ENCODE data around the gene PNPLA5. TPM values are rescaled to one million over a fixed set of nuclear protein-coding genes. Genes with fewer than 3 reads are reported as not detected.

PNPLA5 gene
- total and polyA plus RNA-seq, 4 experiments from 2014 or later = not detected

- H3K4me1 Mint-ChIP-seq = peaks cover 0 to 5% (median 0%) of the 10 kb centered on the region in 4 donors
- DNase-seq = no peak
- Histone ChIP-seq H3K27ac (ENCODE audit: low read depth, low read length) (no peak overlapping the region), H3K9me3 (ENCODE audit: control insufficient read depth in 1 of 2, low read length in 2 of 2) (no peaks in the 10 kb centered on the region), H3K27me3 (ENCODE audit: insufficient read depth, low read length) (peaks cover 8% of the 10 kb centered on the region), H3K4me1 (ENCODE audit: insufficient read depth, low read length) (no peaks in the 10 kb centered on the region), H3K4me3 (ENCODE audit: low read length in 2 of 2) (no peak overlapping the region), H3K36me3 (ENCODE audit: insufficient read depth, low read length) (no peaks in the 10 kb centered on the region)
- H3K27me3 Mint-ChIP-seq = peaks cover 44 to 46% of the 10 kb centered on the region in 2 donors
- ChIA-PET CTCF (ENCODE audit: partially characterized antibody) (no interaction called here), POLR2A (ENCODE audit: partially characterized antibody) (no interaction called here)
- intact Hi-C loops (cut with micrococcal nuclease) = no loop called here
- H3K4me3 Mint-ChIP-seq = no peak overlapping the region
- H3K27ac Mint-ChIP-seq = no peak overlapping the region
- peaks cover 0 to 5% of the 10 kb centered on the region in 2 donors for H3K36me3 Mint-ChIP-seq
- peaks cover 0 to 22% (median 11%) of the 10 kb centered on the region in 8 donors for H3K9me3 Mint-ChIP-seq
These were observed 31.7 kb downstream of the PNPLA5 start for GRCh38 chr22:43860126-43860525.

GRCh38 chr22:43859621-43860020 is 32.2 kb downstream of the PNPLA5 start:
- no peaks in the 10 kb centered on the region for H3K9me3 ChIP-seq (ENCODE audit: control insufficient read depth in 1 of 2, low read length in 2 of 2)
- Mint-ChIP-seq H3K4me3 (no peak overlapping the region), H3K27me3 (peaks cover 40 to 46% of the 10 kb centered on the region in 2 donors), H3K4me1 (peaks cover 0 to 5% (median 0%) of the 10 kb centered on the region in 4 donors), H3K9me3 (peaks cover 0 to 22% (median 11%) of the 10 kb centered on the region in 8 donors), H3K27ac (no peak overlapping the region), H3K36me3 (peaks cover 0 to 5% of the 10 kb centered on the region in 2 donors)
- no peaks in the 10 kb centered on the region for H3K4me1 ChIP-seq (ENCODE audit: insufficient read depth, low read length)
- no peak overlapping the region for H3K4me3 ChIP-seq (ENCODE audit: low read length in 2 of 2)
- POLR2A ChIA-PET (ENCODE audit: partially characterized antibody) = no interaction called here
- DNase-seq = no peak
- no peak overlapping the region for H3K27ac ChIP-seq (ENCODE audit: low read depth, low read length)
- no peaks in the 10 kb centered on the region for H3K36me3 ChIP-seq (ENCODE audit: insufficient read depth, low read length)
- intact Hi-C loops (cut with micrococcal nuclease) = no loop called here
- peaks cover 8% of the 10 kb centered on the region for H3K27me3 ChIP-seq (ENCODE audit: insufficient read depth, low read length)
- CTCF ChIA-PET (ENCODE audit: partially characterized antibody) = no interaction called here

- Mint-ChIP-seq H3K4me3 (no peak overlapping the region), H3K27ac (no peak overlapping the region), H3K4me1 (peaks cover 0 to 5% (median 0%) of the 10 kb centered on the region in 4 donors), H3K36me3 (peaks cover 0 to 5% of the 10 kb centered on the region in 2 donors), H3K9me3 (peaks cover 0 to 22% (median 11%) of the 10 kb centered on the region in 8 donors), H3K27me3 (peaks cover 39 to 46% of the 10 kb centered on the region in 2 donors)
- POLR2A ChIA-PET (ENCODE audit: partially characterized antibody) = no interaction called here
- CTCF ChIA-PET (ENCODE audit: partially characterized antibody) = no interaction called here
- no peak for DNase-seq
- no peaks in the 10 kb centered on the region for H3K36me3 ChIP-seq (ENCODE audit: insufficient read depth, low read length)
- H3K27ac ChIP-seq (ENCODE audit: low read depth, low read length) = no peak overlapping the region
- intact Hi-C loops (cut with micrococcal nuclease) = no loop called here
- H3K27me3 ChIP-seq (ENCODE audit: insufficient read depth, low read length) = peaks cover 8% of the 10 kb centered on the region
- H3K9me3 ChIP-seq (ENCODE audit: control insufficient read depth in 1 of 2, low read length in 2 of 2) = no peaks in the 10 kb centered on the region
- no peaks in the 10 kb centered on the region for H3K4me1 ChIP-seq (ENCODE audit: insufficient read depth, low read length)
- H3K4me3 ChIP-seq (ENCODE audit: low read length in 2 of 2) = no peak overlapping the region
These were observed 32.6 kb downstream of the PNPLA5 start for GRCh38 chr22:43859176-43859575.

- DNase-seq = no peak
- Mint-ChIP-seq H3K4me3 (no peak overlapping the region), H3K4me1 (peaks cover 0 to 5% (median 0%) of the 10 kb centered on the region in 4 donors), H3K9me3 (peaks cover 0 to 22% (median 11%) of the 10 kb centered on the region in 8 donors), H3K36me3 (peaks cover 0 to 5% of the 10 kb centered on the region in 2 donors), H3K27me3 (peaks cover 30 to 38% of the 10 kb centered on the region in 2 donors), H3K27ac (no peak overlapping the region)
- intact Hi-C loops (cut with micrococcal nuclease) = no loop called here
- Histone ChIP-seq H3K36me3 (ENCODE audit: insufficient read depth, low read length) (no peaks in the 10 kb centered on the region), H3K4me3 (ENCODE audit: low read length in 2 of 2) (no peak overlapping the region), H3K27ac (ENCODE audit: low read depth, low read length) (no peak overlapping the region), H3K4me1 (ENCODE audit: insufficient read depth, low read length) (no peaks in the 10 kb centered on the region), H3K9me3 (ENCODE audit: control insufficient read depth in 1 of 2, low read length in 2 of 2) (no peaks in the 10 kb centered on the region), H3K27me3 (ENCODE audit: insufficient read depth, low read length) (peaks cover 8% of the 10 kb centered on the region)
- POLR2A ChIA-PET (ENCODE audit: partially characterized antibody) = no interaction called here
- CTCF ChIA-PET (ENCODE audit: partially characterized antibody) = no interaction called here
These were observed 33.5 kb downstream of the PNPLA5 start for GRCh38 chr22:43858156-43858895.

GRCh38 chr22:43857367-43857766 is 34.4 kb downstream of the PNPLA5 start:
- ChIA-PET POLR2A (ENCODE audit: partially characterized antibody) (no interaction called here), CTCF (ENCODE audit: partially characterized antibody) (interaction anchor here (0.7 kb wide), 1 partner anchor 233 kb away, joined by 3 read pairs; no protein-coding TSS in a partner anchor)
- Mint-ChIP-seq H3K9me3 (peaks cover 0 to 22% (median 11%) of the 10 kb centered on the region in 8 donors), H3K4me1 (no peaks in the 10 kb centered on the region), H3K4me3 (no peak overlapping the region), H3K27me3 (peaks cover 28 to 37% of the 10 kb centered on the region in 2 donors), H3K27ac (no peak overlapping the region), H3K36me3 (peaks cover 0 to 5% of the 10 kb centered on the region in 2 donors)
- Histone ChIP-seq H3K4me1 (ENCODE audit: insufficient read depth, low read length) (no peaks in the 10 kb centered on the region), H3K4me3 (ENCODE audit: low read length in 2 of 2) (no peak overlapping the region), H3K27me3 (ENCODE audit: insufficient read depth, low read length) (peaks cover 8% of the 10 kb centered on the region), H3K36me3 (ENCODE audit: insufficient read depth, low read length) (no peaks in the 10 kb centered on the region), H3K27ac (ENCODE audit: low read depth, low read length) (no peak overlapping the region), H3K9me3 (ENCODE audit: control insufficient read depth in 1 of 2, low read length in 2 of 2) (no peaks in the 10 kb centered on the region)
- intact Hi-C loops (cut with micrococcal nuclease) = no loop called here
- DNase-seq = no peak

GRCh38 chr22:43855431-43855830 is 36.4 kb downstream of the PNPLA5 start:
- Mint-ChIP-seq H3K4me3 (no peak overlapping the region), H3K4me1 (no peaks in the 10 kb centered on the region), H3K9me3 (peaks cover 0 to 22% (median 11%) of the 10 kb centered on the region in 8 donors), H3K27ac (no peak overlapping the region), H3K36me3 (peaks cover 0 to 5% of the 10 kb centered on the region in 2 donors), H3K27me3 (peaks cover 28 to 34% of the 10 kb centered on the region in 2 donors)
- H3K27ac ChIP-seq (ENCODE audit: low read depth, low read length) = no peak overlapping the region
- no peak for DNase-seq
- no peaks in the 10 kb centered on the region for H3K27me3 ChIP-seq (ENCODE audit: insufficient read depth, low read length)
- POLR2A ChIA-PET (ENCODE audit: partially characterized antibody) = no interaction called here
- H3K9me3 ChIP-seq (ENCODE audit: control insufficient read depth in 1 of 2, low read length in 2 of 2) = no peaks in the 10 kb centered on the region
- H3K36me3 ChIP-seq (ENCODE audit: insufficient read depth, low read length) = no peaks in the 10 kb centered on the region
- H3K4me1 ChIP-seq (ENCODE audit: insufficient read depth, low read length) = no peaks in the 10 kb centered on the region
- CTCF ChIA-PET (ENCODE audit: partially characterized antibody) = no interaction called here
- H3K4me3 ChIP-seq (ENCODE audit: low read length in 2 of 2) = no peak overlapping the region
- intact Hi-C loops (cut with micrococcal nuclease) = no loop called here

GRCh38 chr22:43854786-43855271 is 37.0 kb downstream of the PNPLA5 start:
- H3K4me3 Mint-ChIP-seq = no peak overlapping the region
- Histone ChIP-seq H3K27ac (ENCODE audit: low read depth, low read length) (no peak overlapping the region), H3K27me3 (ENCODE audit: insufficient read depth, low read length) (no peaks in the 10 kb centered on the region), H3K36me3 (ENCODE audit: insufficient read depth, low read length) (no peaks in the 10 kb centered on the region), H3K4me1 (ENCODE audit: insufficient read depth, low read length) (no peaks in the 10 kb centered on the region), H3K4me3 (ENCODE audit: low read length in 2 of 2) (no peak overlapping the region), H3K9me3 (ENCODE audit: control insufficient read depth in 1 of 2, low read length in 2 of 2) (no peaks in the 10 kb centered on the region)
- no peak for DNase-seq
- no peak overlapping the region for H3K27ac Mint-ChIP-seq
- H3K27me3 Mint-ChIP-seq = peaks cover 28 to 32% of the 10 kb centered on the region in 2 donors
- H3K9me3 Mint-ChIP-seq = peaks cover 0 to 22% (median 11%) of the 10 kb centered on the region in 8 donors
- ChIA-PET POLR2A (ENCODE audit: partially characterized antibody) (no interaction called here), CTCF (ENCODE audit: partially characterized antibody) (no interaction called here)
- no peaks in the 10 kb centered on the region for H3K4me1 Mint-ChIP-seq
- intact Hi-C loops (cut with micrococcal nuclease) = no loop called here
- H3K36me3 Mint-ChIP-seq = peaks cover 0 to 5% of the 10 kb centered on the region in 2 donors
